H1 (cell line): ENCODE results near the gene FAM228B. TPM values are rescaled to one million over a fixed set of nuclear protein-coding genes. Genes with fewer than 3 reads are reported as not detected.

Experiments used
- CTCF ChIA-PET: fragments of 300-600 bp; sonication (Branson Sonifier 250); formaldehyde crosslinking; loops from one replicate; lab custom pipeline; 2021; ENCODE audit not compliant: partially characterized antibody; lab: Charles Lee
- POLR2A ChIA-PET: fragments of 300-600 bp; sonication (Branson Sonifier 250); formaldehyde crosslinking; loops from one replicate; lab custom pipeline; 2021; ENCODE audit warnings: inconsistent platforms; ENCODE audit not compliant: partially characterized antibody; lab: Charles Lee
- DNase-seq, 2 experiments: peaks; one replicate each; pipeline versions ENCODE4 v3.0.0 to v3.0.0-alpha.2; 2010 to 2022; ENCODE audit warnings: low spot score in 2 of 2, low read depth in 1 of 2, mixed read lengths in 1 of 2
- FAIRE-seq: peaks from 2 replicates; lab custom pipeline; 2011; peaks lifted over from hg19 to GRCh38; lab: Jason Lieb, UNC
- H2AFZ ChIP-seq: 2 replicates; pipeline ENCODE4 v1.8.1; 2012; ENCODE audit warnings: low read length, inconsistent platforms
- H2AK5ac ChIP-seq: 2 replicates; pipeline ENCODE4 v1.6.1; 2013; ENCODE audit warnings: low read depth, low read length
- H2BK120ac ChIP-seq: replicated peaks from 2 replicates; pipeline ENCODE3; 2013; ENCODE audit warnings: low read depth, low read length, inconsistent platforms
- H2BK12ac ChIP-seq: 2 replicates; pipeline ENCODE4 v1.6.1; 2013; ENCODE audit warnings: low read depth, low read length
- H2BK15ac ChIP-seq: 2 replicates; pipeline ENCODE4 v1.6.1; 2013; ENCODE audit warnings: low read length
- H2BK20ac ChIP-seq: 2 replicates; pipeline ENCODE4 v1.6.1; 2013; ENCODE audit warnings: low read length
- H2BK5ac ChIP-seq: 2 replicates; pipeline ENCODE4 v1.6.1; 2013; ENCODE audit warnings: low read depth, low read length
- H3K14ac ChIP-seq: 2 replicates; pipeline ENCODE4 v1.6.1; 2013; ENCODE audit warnings: inconsistent platforms; ENCODE audit not compliant: insufficient read length
- H3K18ac ChIP-seq: 2 replicates; pipeline ENCODE4 v1.6.1; 2013; ENCODE audit warnings: low read length; ENCODE audit errors: extremely low read depth
- H3K23ac ChIP-seq: 2 replicates; pipeline ENCODE4 v1.6.1; 2013; ENCODE audit warnings: inconsistent platforms; ENCODE audit not compliant: insufficient read length
- H3K23me2 ChIP-seq: 2 replicates; pipeline ENCODE4 v1.6.1; 2013; ENCODE audit warnings: low read depth, low read length
- H3K27ac ChIP-seq: 2 replicates; pipeline ENCODE4 v1.6.1; 2011; ENCODE audit warnings: low read depth, low read length, inconsistent platforms
- H3K27me3 ChIP-seq, 4 experiments: replicated peaks in 1 of 4; 1 replicate in 1 of 4; 2 replicates in 3 of 4; pipeline versions ENCODE4 v1.6.1 to v1.8.1; 2011 to 2013; ENCODE audit warnings: low read length in 3 of 4, mild to moderate bottlenecking in 3 of 4, inconsistent platforms in 2 of 4, mixed read lengths in 2 of 4, moderate library complexity in 1 of 4; ENCODE audit not compliant: control insufficient read depth in 3 of 4, insufficient read depth in 3 of 4; ENCODE audit errors: extremely low read depth in 1 of 4
- H3K36me3 ChIP-seq, 4 experiments: 2 replicates each; pipeline versions ENCODE4 v1.6.1 to v1.8.1; 2011 to 2013; ENCODE audit warnings: mild to moderate bottlenecking in 4 of 4, low read length in 3 of 4, moderate library complexity in 2 of 4, control low read depth in 1 of 4, inconsistent platforms in 1 of 4; ENCODE audit not compliant: insufficient read depth in 4 of 4, control insufficient read depth in 2 of 4
- H3K4ac ChIP-seq: replicated peaks from 2 replicates; pipeline ENCODE3; 2013; ENCODE audit warnings: low read length, low read depth, mixed read lengths, inconsistent platforms; ENCODE audit not compliant: insufficient read length
- H3K4me1 ChIP-seq, 4 experiments: replicated peaks in 1 of 4; 1 replicate in 1 of 4; 2 replicates in 3 of 4; pipeline versions ENCODE4 v1.6.1 to v1.8.1; 2011 to 2013; ENCODE audit warnings: low read length in 3 of 4, inconsistent platforms in 2 of 4, mixed read lengths in 1 of 4; ENCODE audit not compliant: insufficient read depth in 4 of 4, control insufficient read depth in 3 of 4
- H3K4me2 ChIP-seq, 2 experiments: 2 replicates each; pipeline versions ENCODE4 v1.6.1 to v1.8.1; 2011 to 2013; ENCODE audit warnings: low read depth in 2 of 2, low read length in 2 of 2, control low read depth in 1 of 2, inconsistent platforms in 1 of 2, mild to moderate bottlenecking in 1 of 2; ENCODE audit not compliant: insufficient read depth in 1 of 2
- H3K4me3 ChIP-seq, 4 experiments: fragments of 200-600, 300-600 bp in 1 of 4; sonication (generic), shearing (Covaris generic), sonication (Bioruptor Twin) in 1 of 4; 2 replicates each; pipeline versions ENCODE4 v1.5.1 to v1.8.1; 2011 to 2016; ENCODE audit warnings: low read length in 4 of 4, low read depth in 3 of 4, control low read depth in 2 of 4, inconsistent platforms in 2 of 4, mild to moderate bottlenecking in 2 of 4, mixed read lengths in 1 of 4, moderate library complexity in 1 of 4; ENCODE audit not compliant: insufficient read depth in 2 of 4; ENCODE audit errors: extremely low read depth in 1 of 4
- H3K56ac ChIP-seq: replicated peaks from 2 replicates; pipeline ENCODE3; 2013; ENCODE audit warnings: low read depth, mild to moderate bottlenecking, mixed read lengths, low read length, inconsistent platforms; ENCODE audit not compliant: insufficient read length
- H3K79me1 ChIP-seq: 2 replicates; pipeline ENCODE4 v1.6.1; 2013; ENCODE audit warnings: low read depth, low read length, control low read depth
- H3K79me2 ChIP-seq, 2 experiments: 2 replicates each; pipeline versions ENCODE4 v1.6.1 to v1.8.1; 2012 to 2013; ENCODE audit warnings: low read length in 2 of 2, mild to moderate bottlenecking in 2 of 2, inconsistent platforms in 1 of 2; ENCODE audit not compliant: insufficient read depth in 2 of 2, control insufficient read depth in 1 of 2
- H3K9ac ChIP-seq, 4 experiments: replicated peaks in 1 of 4; 1 replicate in 1 of 4; 2 replicates in 3 of 4; pipeline versions ENCODE4 v1.6.1 to v1.8.1; 2011 to 2013; ENCODE audit warnings: low read depth in 3 of 4, low read length in 3 of 4, control low read depth in 2 of 4, mild to moderate bottlenecking in 2 of 4, moderate library complexity in 2 of 4, inconsistent platforms in 1 of 4; ENCODE audit errors: extremely low read depth in 1 of 4
- H3K9me3 ChIP-seq, 2 experiments: 2 replicates each; pipeline versions ENCODE4 v1.6.1 to v1.8.1; 2012 to 2013; ENCODE audit warnings: mild to moderate bottlenecking in 2 of 2, moderate library complexity in 2 of 2, control low read depth in 1 of 2, inconsistent platforms in 1 of 2, low read depth in 1 of 2, low read length in 1 of 2, mixed read lengths in 1 of 2; ENCODE audit not compliant: insufficient read depth in 2 of 2
- H4K20me1 ChIP-seq, 2 experiments: replicated peaks in 1 of 2; 2 replicates each; pipeline versions ENCODE3 to v1.8.1; 2011 to 2013; ENCODE audit warnings: inconsistent platforms in 2 of 2, low read length in 2 of 2, mild to moderate bottlenecking in 1 of 2; ENCODE audit not compliant: insufficient read depth in 2 of 2, control insufficient read depth in 1 of 2
- H4K5ac ChIP-seq: 2 replicates; pipeline ENCODE4 v1.6.1; 2013; ENCODE audit warnings: low read length, low read depth, mixed read lengths, inconsistent platforms; ENCODE audit not compliant: insufficient read length
- H4K8ac ChIP-seq: 2 replicates; pipeline ENCODE4 v1.8.0; 2013; ENCODE audit warnings: mild to moderate bottlenecking, moderate library complexity, low read length, inconsistent platforms; ENCODE audit not compliant: insufficient read depth; ENCODE audit errors: extremely low read depth
- H4K91ac ChIP-seq: replicated peaks from 2 replicates; pipeline ENCODE3; 2013; ENCODE audit warnings: low read length, mixed read lengths, inconsistent platforms; ENCODE audit not compliant: insufficient read length
- RXRA ChIP-seq: IDR thresholded peaks from 2 replicates; pipeline ENCODE4 v1.6.1; 2011; ENCODE audit warnings: low read depth, mild to moderate bottlenecking, low read length, moderate library complexity; ENCODE audit not compliant: insufficient read depth
- WGBS, 2 experiments: shearing (Covaris generic) in 1 of 2; methylation state at CpG; one replicate each; pipeline versions ENCODE4 v1.1.6 to v1.1.7; 2013 to 2015; ENCODE audit warnings: low lambda C conversion rate in 2 of 2, mixed read lengths in 2 of 2, inconsistent platforms in 1 of 2, low coverage in 1 of 2, missing lambda C conversion rate in 1 of 2; ENCODE audit not compliant: insufficient replicate concordance in 2 of 2, insufficient coverage in 1 of 2, insufficient read length in 1 of 2; ENCODE audit errors: extremely low coverage in 1 of 2, missing lambda C conversion rate in 1 of 2; 5-methylcytosine and 5-hydroxymethylcytosine counted together
- polyA plus RNA-seq, 7 experiments: library from polyadenylated mRNA; depleted of rRNA in 3 of 7; stranded (reverse) in 5 of 7; unstranded in 2 of 7; fragments of >200 nt in 5 of 7; fragments of 200-250 nt in 2 of 7; gene quantifications; 1 replicate in 5 of 7; 2 replicates in 1 of 7; 4 replicates in 1 of 7; pipeline versions ENCODE4 v1.2.1 to v1.2.3, GENCODE V29; 2011 to 2013; ENCODE audit warnings: missing spikeins in 2 of 7, mixed read lengths in 2 of 7
- total RNA-seq: library from RNA; stranded (reverse); fragmentation: NEBNext Ultra II Directional; extraction: Animal tissue kit (Norgen Biotek cat#: 25700); gene quantifications from 2 replicates; pipeline ENCODE4 v1.2.1, GENCODE V29; 2021

The FAM228B gene
- total and polyA plus RNA-seq, 2 of the 8 experiments (the other 6 are each of a cell fraction or from before 2014, with no cell fraction given) = 1.4 to 3.2 TPM

GRCh38 chr2:24209389-24210105 is 86.3 kb downstream of the FAM228B start:
- H2AFZ ChIP-seq = no peak overlapping the region

More at GRCh38 chr2:24209389-24210105, 86.3 kb downstream of the FAM228B start:
- Histone ChIP-seq H3K4ac (no peak overlapping the region), H2BK120ac (no peak overlapping the region), H2BK5ac (no peak overlapping the region), H3K4me2 (no peak overlapping the region), H3K4me1 (no peaks in the 10 kb centered on the region; a peak in 1 of 7 replicates), H3K9ac (no peak overlapping the region), H4K91ac (no peak overlapping the region), H3K36me3 (no peaks in the 10 kb centered on the region), H3K79me2 (no peaks in the 10 kb centered on the region), H3K9me3 (no peaks in the 10 kb centered on the region), H2BK20ac (no peak overlapping the region), H3K14ac (no peak overlapping the region), H3K23ac (no peak overlapping the region), H3K18ac (no peak overlapping the region), H2BK12ac (no peak overlapping the region), H2BK15ac (no peak overlapping the region), H3K27ac (no peak overlapping the region), H3K23me2 (no peaks in the 10 kb centered on the region), H4K8ac (no peak overlapping the region), H3K27me3 (no peaks in the 10 kb centered on the region), H3K56ac (no peak overlapping the region), H3K79me1 (no peaks in the 10 kb centered on the region), H2AK5ac (no peak overlapping the region), H3K4me3 (no peak overlapping the region), H4K20me1 (no peaks in the 10 kb centered on the region), H4K5ac (no peak overlapping the region)
- 89% methylated on average over 17 of the region's 17 CpGs; no CpG with 5 or more reads in 1 of the 2 experiments for WGBS, 2 experiments
- ChIA-PET CTCF (interaction anchor here (1.7 kb wide), 1 partner anchor 9 kb away, joined by 7 read pairs; no protein-coding TSS in a partner anchor), POLR2A (no interaction called here)
- DNase-seq (no peak), FAIRE-seq (no peak)
- no peak for TF ChIP-seq RXRA
- TF ChIP-seq, all 59 proteins: peak for 0
